CD4-positive, alpha-beta T cell treated with Interleukin-10 for 1 hour (primary cell): ENCODE results near the gene XPO6.
"Not testable (repeated sequence)": the region's sequence is repeated elsewhere in the genome, so short reads cannot be mapped to it uniquely, and the experiment has no call there.

Experiments used
- DNase-seq: peaks from one replicate; pipeline ENCODE4 v3.0.0-alpha.2; 2020

The XPO6 gene

DNA sequence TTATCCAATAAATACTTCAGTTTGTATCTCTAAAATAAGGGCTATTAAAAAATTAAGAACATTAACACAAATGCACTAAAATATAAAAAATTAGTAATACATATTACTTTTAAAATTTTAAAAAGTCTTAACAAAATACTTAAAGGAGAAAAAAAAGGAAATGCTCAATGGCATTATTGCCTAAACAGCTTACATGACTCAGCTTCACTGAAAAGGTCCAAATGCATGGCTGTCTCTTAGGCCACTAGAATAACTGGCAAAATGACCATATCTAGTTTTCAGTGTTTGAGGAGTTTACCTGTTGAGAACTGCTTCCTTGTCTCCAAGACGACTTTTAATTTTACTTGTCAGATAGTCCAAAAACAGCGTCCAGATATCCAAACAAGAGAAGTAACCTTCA lies 66.0 kb downstream of the XPO6 start:
- DNase-seq: no peak

DNA sequence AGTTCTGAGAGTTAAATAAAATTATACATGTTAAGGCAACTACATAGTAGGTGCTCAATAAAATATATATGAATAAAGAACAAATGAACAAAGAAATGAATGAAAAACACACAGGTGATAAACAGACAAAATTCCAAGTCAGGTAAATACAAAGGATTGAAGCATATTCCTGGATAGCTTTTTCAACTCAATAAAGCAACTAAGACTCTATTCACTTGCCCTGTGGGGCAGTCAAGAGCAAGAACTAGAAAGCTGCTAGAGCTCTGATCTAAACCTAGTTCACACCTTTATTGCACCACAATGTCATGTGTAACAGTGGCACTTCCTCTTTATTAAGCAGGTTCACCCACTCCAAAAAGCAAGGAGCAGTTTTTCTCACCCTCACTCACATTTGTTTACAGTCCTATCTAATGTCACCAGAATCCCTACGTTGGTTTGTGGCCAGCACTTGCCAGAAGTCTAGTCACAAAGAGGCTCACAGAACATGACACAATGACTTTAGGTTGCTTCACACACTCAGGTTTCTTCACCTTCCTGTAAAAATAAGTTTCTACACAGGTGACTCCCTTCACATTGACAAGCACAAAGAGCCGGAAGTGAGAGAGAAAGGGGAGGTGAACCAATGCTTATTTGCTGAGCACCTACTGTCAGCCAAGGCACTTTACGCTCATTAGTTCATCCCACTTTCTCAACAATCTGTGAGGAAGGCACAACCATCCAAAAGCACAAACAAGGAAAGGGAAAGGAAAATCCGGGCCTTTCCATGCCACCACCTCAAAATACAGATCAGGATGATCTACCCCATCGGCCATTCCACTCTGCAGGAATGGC lies 70.8 kb downstream of the XPO6 start:
- peak; percentile 90 for DNase-seq

DNA sequence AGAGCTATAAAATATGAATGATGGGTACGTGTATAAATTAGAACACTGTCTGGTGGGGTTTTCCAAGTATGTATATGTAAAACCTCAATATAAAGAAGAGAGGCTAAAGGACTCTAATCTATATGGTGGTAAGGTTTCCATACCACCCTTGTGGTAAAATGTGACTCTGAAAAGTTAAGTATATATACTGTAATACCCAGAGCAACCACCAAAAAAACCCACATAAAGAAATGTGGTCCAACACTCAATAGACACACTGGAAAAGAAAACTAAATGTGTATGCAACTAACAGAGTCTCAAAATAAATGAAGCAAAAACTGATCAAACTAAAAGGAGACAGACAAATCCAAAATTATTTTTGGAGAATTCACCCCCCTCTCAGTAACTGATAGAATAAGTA lies 72.2 kb downstream of the XPO6 start:
- peak; percentile 45 for DNase-seq

DNA sequence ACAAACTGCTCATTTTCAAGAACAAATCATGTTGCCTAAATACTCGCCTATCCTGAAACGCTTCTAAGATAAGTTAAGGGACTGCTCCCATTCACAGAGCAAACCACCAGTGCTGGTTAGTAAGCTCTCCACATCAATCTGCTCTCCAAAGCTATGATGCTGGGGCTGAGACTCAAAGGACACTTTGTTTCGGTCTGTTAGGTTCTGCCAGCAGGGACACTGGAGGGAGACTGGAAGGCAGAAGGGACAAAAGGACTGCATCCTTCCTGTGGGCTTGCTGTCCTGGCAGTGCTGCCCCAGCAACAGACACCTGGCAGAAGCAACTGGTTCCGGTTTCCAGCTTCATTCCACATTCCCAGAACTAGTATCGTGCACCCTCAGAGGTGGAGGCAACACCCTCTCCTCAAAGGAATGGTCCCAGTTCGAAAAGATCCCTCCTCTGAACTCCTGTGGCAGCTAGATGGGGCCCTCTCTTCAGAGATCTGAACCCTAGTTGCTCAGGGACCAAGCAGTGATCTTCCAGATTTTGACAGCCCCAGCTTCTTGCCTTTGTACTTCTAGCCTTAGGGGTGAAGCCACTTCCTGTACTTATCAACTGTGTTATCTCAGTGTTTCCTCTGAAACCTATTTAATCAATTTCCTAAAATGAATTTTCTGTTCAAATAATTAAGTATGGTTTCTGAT lies 74.9 kb downstream of the XPO6 start:
- peak; percentile 77 for DNase-seq

DNA sequence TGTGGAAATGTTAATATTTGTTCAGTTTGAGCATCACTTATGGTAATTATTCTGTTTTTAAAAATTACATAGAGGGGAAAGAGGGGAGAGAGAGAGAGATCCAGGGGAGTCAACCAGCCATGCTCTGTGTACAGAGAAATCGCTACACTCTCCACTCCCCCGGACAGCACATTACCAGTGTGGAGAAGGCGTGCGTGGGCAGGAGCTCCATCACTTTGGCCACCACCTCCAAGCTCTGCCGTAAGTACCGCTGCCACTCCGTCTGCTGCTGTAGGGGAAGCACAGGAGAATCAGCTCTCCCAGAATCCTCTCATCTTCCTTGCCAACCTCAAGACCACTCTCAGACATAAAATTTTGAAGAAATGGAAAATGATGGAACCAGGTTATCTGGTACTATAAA lies 78.1 kb downstream of the XPO6 start:
- no peak for DNase-seq

DNA sequence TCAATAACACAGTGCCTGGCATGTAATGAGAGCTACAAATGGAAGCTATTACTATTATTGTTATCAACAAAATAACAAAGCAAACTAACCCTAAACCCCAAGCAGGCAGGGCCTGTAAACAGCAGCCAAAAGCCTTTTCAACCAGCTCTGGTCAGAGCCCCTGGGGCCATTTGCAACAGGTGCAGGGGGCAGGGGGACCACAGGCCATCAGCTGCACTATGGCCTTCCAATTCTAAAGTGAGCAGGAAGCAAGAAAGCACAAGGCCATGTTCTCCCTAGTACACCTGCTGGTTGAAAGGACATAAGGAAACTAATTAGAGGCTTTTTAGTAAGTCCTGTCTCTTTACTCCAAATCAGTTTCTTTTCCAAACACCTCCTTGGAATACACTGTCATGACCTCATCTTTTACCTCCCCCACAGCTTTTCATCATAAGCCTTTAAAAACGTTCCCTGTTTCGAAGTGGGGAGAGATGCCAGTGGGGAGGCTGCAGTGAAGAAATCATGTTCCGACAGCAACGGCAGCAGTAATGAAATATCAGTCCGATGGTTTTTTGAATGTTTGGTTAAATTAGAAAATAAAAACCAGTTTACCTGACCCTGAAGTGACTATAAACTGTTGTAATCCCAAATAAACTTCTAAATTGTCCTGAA lies 79.9 kb downstream of the XPO6 start:
- DNase-seq: no peak

DNA sequence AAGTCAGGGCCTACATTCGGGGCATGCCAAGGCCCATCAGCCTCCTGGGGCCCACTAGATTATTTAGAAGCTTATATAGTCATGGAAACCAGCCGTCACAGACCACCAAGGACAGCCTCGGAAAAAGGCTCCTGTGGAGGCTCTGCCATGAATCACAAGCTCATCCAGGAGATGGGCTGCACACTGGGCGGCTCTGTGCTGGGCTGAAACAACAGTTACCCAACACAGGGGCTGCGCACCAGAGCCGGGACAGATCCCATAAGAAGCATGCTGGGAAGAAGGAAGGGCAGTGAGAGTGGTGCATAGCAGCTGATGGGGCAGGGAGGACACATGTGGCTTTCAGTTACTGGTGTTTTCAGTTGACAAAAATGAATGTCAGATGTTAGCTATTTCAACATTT lies 80.6 kb downstream of the XPO6 start:
- no peak for DNase-seq

DNA sequence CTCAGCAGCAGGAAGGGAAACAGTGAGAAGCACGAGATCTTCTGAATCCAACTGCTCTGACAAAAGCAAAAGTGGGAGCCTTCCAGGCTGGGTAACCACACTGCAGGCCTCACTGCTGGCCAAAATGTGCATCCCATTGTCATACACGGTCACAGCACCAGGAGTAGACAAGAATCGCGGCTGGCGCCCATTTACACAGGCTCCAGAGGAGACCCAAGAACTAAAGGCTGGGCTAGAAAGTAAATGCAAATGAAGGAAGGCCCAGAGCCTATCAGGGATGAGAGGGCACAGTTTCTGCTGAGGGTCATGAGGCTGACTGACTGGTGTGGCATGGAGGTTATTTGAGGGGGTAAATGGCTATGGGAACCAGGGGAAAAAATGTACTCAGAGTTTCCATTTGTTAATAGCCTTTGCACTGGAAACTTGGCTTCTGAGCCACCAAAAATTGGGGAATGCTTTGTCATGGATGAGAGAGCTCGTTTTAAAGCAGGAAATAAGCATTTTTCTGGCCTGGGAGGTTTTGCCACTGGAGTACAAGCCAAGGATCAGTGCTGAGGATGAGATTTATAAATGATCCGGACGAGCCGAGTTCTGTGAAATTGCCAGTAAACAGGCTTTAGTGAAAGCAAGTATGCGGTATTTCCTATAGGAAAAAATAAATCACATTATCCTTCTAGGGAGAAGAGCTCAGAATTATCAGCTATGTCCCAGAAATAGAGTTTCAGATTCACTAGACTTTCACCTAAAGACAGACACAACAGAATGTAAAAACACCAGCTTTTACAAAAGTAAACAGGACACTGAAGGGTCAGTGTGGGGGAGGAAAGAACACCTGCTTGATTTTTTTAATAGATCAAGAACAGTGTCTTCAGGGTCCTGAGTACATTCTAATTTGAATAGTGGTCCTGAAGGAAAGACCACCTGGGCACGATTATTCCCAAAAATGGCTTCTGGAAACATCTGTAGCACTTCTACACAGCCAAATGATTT lies 81.4 kb downstream of the XPO6 start:
- DNase-seq: no peak

DNA sequence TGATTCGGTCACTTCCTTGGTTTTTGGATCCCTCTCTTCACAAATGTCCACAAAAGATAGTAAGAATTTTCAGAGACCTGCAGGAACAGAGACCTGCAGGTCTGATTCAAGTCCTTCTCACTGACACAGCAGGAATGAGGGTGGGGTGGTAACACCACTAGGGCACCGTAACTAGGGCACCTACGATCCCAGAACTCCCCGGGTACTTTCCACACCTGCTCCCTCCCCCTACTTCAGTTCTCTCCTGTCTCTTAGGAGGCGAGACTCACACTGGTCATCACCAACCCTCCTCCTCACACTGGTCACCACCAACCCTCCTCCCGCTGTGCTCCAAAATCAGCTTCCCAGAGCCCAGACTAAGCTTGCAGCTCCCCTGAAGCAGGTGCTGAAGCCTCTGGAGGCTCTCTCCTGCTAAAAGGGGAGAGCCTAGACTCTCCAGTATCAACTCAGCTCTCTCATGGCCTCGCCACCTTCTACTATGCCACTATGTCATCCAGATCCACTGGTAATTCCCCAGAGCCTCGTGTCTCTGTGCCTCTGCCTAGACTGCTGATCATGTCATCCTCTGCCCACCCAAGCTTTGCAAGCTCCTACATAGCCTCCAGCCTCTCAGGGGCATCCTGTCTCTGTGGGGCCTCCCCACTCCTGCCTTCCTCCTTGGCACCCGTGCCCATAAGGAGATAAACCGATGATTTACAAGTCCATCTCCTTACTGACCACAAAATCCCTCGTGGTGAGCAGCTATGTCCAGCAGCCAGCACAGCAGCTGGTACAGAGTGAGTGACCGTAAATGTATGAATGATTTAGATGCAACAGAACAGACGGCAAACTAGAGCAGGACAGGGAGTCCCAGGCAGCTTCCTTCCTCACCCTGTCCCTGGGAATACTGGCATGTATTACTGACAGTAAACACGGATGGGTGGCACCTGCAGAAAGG lies 84.8 kb downstream of the XPO6 start:
- no peak for DNase-seq

DNA sequence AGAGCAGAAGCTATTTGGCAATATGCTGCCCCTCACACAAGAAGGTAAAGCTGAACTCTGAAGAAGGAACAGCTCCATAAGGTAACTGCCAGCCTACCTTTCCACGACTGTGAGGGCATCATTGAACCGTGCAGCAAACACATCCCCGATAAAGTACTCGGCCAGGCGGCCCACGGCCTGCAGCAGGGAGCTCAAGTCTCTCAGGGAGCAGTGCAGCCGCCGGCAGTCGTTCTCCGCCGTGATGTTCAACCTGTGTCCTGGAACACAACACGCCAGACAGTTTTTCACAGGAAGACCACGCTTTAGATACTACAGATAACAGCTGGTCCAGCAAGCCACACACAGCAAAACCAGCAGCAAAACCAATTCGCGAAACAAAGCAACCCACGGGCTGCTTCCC lies 86.2 kb downstream of the XPO6 start:
- DNase-seq: no peak

DNA sequence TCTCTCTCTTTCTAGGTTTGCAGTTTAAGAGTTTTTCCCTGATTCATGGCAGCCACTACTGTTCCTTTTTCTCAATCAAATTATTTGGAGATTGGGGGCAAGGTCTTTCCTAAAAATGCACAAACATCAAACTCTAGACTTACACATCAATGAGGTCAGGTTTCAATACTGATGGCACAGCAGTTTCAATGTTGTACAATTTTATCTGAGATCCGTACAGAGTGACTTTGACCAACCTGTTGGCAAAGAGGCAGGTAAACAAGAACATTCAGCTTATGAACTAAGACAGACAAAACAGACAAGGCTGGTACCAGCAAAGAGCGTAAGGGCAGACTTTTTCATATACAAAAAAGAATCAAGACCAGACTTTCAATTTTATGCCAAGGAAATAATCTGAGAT lies 90.2 kb downstream of the XPO6 start:
- DNase-seq: no peak

DNA sequence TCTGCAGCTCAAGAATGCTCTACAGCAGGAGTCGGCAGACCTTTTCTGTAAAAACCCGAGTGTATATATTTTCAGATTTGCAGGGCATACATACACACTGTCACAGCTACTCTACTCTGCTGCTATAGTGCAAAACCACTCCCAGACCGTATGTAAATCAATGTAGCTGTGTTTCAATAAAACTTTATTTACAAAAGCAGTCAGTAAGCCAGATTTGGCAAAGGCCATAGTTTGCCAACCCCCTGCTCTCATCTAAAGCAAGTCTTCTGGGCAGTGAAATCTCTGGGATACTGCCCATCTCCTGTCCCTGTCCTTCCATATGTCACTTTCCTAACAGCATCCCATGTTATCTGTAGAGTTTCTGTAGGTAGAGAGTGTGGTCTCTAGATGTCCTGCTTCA lies 91.0 kb downstream of the XPO6 start:
- no peak for DNase-seq

DNA sequence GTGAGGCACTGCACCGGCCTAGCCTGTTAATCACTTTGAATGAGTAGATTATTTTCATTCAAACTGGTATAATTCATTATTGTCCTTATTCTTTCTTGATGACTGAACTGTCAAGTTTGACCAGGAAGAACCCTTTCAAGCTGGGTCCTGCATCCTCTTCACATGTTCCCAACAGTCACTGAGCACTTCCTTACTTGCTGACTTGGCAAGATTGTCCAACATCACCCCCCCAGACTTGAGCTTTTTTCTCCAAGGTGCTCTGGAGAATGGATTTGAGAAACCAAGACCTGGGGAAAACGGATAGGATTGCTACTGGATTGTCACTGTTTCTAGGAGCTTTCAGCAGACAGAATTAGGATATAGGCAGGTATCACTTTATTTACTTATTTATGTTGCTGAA lies 93.1 kb downstream of the XPO6 start:
- DNase-seq: no peak

DNA sequence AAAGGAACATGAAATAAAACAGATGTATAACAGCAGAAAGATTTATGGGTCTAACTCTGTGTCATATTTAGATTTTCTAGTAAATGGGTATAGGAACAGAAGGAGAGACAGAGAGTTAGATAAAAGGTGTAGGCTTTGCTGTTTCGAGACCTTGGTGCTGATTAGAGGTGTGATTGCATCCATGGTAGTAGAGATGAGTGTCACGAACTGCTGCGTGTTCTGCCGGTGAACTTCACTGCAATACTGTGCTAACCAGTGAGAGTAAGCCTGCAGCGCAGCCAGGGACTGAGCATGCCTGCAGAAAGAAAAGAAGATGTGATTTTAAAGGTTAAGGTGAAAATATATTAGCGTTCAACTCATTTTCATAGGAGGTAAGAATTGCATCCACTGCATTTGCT lies 94.6 kb downstream of the XPO6 start:
- no peak for DNase-seq

DNA sequence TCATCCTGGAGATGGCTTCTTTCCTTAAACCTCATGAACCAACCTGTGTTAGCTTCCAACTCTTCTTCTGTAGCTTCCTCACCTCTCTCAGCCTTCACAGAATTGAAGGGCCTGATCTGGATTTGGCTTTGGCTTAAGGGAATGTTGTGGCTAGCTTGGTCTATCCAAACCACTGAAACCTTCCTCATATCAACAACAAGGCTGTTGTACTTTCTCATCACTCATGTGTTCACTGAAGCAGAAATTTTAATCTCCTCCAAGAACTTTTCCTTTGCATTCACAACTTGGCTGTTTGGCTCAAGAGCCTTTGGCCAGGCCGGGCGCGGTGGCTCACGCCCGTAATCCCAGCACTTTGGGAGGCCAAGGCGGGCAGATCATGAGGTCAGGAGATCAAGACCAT lies 95.9 kb downstream of the XPO6 start:
- not testable (repeated sequence) for DNase-seq

DNA sequence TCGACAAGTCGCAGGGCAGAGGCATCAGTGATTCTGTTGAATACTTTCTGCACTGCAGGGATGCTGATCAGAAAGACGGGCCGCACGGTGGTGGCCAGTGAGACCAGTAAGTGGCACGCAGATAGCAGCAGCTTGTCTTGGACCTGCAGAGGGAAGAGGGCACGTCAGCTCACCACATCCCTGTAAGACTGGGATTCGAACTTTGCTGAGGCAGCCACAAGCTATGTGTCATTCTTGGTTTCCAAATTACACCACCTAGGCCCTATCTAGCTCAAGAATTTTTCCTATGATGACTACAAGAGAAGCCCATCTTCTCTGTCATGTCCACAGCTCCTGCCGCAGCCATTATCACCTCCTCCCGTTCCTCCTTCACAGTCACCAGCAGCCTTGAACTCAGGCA lies 98.9 kb downstream of the XPO6 start:
- DNase-seq: no peak

DNA sequence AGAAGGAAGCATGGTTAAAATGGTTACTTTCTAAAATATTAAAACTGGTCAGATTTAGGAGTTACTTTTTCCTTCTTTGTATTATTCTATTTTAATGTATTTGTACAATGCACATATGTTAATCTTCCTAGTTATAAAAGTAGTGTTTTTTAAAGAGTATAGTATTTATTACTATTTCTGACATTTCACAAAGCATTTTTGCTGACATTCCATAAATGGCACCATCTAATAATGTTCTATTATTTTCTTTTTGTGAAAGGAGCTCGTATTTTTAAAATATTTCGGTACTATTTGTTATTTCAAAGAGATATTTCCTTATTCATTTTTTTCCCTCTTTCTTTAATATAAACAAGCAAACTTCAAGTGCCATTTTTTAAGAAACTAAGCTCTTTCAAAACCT lies 100.8 kb downstream of the XPO6 start:
- DNase-seq: no peak

DNA sequence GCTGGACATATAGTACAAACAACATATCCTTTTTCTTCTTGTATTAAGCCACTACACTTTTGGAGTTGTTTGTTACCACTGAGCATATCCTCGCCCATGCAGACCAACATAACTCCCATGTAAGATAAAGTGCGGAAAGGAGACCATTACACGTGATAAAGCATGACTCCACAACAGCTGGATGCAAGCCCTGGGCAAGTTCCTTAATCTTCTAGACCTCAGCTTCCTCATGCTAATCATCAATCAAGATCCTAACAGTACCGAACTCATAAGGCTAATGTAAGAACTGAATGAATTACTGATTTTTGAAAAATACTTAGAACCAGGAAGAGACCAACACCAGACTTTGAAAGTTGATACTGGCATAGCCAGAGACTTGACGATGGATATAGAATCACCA lies 101.3 kb downstream of the XPO6 start:
- DNase-seq: no peak

DNA sequence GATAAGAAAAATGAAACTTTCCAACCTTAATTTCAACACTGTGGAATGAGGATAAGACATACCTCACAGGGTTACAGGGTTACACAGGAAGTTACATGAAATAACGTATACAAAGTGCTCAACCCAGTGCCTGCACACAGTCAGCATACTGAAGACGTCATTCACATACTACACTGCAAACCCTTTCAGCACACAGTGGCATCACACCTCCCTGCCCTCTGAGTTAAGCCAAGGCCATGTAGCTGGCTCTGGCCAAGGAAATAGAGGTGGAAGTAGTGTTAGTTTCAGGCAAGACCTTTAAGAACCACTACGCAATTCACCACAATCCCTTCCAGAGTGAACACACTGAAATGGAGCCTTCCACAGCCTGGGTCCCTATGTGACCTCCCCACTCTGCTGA lies 101.7 kb downstream of the XPO6 start:
- DNase-seq: no peak

DNA sequence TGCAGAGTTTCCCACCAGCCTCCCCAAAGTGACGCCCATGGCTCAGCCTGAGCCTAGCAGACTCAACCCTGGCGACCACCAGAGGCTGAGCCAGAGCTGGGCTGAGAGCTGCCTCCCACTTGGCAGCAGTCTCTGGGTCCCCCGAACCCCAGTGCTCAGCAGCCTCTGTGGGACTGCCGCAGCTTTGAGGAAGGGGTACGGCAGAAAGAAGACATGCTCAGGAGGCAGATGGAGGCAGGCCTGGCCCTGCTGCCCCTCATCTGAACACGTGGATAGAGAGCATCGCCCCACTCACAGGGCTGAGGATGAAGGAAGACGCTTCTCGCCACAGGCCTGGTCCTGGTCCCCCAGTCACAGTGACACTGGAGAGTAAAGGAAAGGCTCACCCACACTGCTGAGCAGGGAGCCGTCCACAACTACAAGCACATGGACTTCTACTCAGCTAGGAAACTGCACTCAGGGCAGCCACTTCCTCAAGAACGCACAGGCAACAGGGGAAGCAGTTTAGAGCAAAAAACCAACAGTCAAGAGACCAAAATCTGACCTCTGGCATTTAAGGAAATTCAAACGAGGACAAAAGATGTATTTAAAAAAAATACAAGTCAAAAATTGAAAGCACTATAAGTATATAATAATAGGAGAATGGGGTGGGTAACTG lies 103.0 kb downstream of the XPO6 start:
- no peak for DNase-seq

DNA sequence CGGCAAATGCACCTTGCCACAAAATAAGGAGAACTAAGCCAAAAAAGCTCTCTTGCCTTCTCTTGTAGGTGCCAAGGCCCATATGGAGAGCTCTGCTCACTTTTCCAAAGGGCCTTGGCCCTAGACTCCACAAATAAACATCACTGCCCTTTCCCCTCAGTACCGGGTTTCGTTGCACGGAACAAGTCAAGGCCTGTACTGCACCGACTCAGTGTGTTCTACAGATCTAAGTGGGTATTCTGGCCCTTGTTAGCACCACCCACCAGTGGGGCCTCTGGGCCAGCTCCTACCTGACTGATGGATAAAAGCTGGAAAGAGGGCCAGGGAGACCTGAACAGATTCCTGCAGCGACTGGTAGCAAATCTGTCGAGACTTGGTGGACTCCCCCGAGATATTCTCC lies 104.5 kb downstream of the XPO6 start:
- DNase-seq: no peak
